22Rv1 (cell line): ENCODE results near the gene PAPOLA.

Experiments used
- ZFX ChIP-seq: fragments of 450-650 bp; IDR thresholded peaks from 2 replicates; pipeline ENCODE4 v1.6.1; 2017; ENCODE audit warnings: antibody characterized with exemption, borderline replicate concordance
- TF ChIP-seq, protein P1 (sequence below): fragments of 450-650 bp; IDR thresholded peaks from 2 replicates; pipeline ENCODE4 v1.5.1; 2017; ENCODE audit warnings: mild to moderate bottlenecking

DNA sequence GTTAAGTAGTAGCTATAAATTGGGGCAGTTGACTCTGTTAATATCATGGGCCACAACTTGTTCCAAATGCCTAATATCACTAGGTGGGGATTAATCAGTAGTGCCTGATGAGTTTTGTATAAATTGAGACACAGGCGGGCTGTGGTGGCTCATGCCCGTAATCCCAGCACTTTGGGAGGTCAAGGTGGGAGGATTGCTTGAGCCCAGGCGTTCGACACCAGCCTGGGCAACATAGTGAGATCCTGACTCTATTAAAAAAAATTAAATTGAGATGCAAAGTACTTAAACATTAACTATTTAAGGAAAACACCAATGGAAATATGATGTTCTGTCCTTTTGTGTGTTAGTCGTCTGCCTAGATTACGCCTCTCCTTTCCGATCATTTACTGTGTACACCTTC lies 9.0 kb downstream of the PAPOLA start:
- TF ChIP-seq, protein P1, sequence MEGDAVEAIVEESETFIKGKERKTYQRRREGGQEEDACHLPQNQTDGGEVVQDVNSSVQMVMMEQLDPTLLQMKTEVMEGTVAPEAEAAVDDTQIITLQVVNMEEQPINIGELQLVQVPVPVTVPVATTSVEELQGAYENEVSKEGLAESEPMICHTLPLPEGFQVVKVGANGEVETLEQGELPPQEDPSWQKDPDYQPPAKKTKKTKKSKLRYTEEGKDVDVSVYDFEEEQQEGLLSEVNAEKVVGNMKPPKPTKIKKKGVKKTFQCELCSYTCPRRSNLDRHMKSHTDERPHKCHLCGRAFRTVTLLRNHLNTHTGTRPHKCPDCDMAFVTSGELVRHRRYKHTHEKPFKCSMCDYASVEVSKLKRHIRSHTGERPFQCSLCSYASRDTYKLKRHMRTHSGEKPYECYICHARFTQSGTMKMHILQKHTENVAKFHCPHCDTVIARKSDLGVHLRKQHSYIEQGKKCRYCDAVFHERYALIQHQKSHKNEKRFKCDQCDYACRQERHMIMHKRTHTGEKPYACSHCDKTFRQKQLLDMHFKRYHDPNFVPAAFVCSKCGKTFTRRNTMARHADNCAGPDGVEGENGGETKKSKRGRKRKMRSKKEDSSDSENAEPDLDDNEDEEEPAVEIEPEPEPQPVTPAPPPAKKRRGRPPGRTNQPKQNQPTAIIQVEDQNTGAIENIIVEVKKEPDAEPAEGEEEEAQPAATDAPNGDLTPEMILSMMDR, result no peak
- no peak for TF ChIP-seq ZFX
